Activated naive CD4-positive, alpha-beta T cell treated with anti-CD3 and anti-CD28 coated beads, Interleukin-2, amount 50 U/mL, for 16 hours (primary cell): ENCODE results near the gene STK24.
A peak's percentile ranks its signal among the peaks of the same experiment; 100 is the strongest.

Experiments
- DNase-seq: peaks from one replicate; pipeline ENCODE4 v3.0.0-alpha.2; 2020

STK24 gene

DNA sequence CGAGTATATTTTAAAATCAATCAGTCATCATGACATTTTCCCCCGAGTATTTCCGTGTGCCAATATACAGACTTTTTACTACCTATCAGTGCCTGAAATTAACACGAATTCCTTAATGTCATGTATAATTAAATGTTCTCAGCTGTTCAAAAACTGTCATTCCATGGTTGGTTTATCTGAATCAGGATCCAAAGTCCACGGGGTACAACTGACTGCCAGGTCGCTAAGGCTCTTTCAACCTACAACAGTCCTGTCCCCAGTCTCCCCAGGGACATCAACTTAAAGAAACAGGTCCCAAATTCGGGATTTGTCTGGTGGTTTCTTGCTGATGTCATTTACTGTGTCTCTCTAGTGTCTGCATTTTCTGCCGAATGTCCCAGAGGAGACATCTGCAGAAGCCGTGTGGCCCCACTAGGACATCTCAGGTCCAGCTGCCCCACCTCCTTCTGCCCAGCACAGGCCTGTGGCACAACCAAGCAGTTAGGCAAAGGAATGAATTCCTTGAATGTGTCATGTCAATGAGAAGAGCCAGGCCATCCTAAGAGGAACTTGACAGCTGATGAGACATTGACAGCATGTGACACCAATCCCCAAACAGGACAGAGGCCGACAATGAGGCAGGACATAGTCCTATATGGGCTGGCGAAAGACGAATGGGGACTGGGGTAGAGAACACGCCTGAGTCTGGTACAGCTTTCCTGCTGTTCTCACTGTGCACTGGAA is 109.5 kb downstream of the STK24 start:
- DNase-seq = no peak

DNA sequence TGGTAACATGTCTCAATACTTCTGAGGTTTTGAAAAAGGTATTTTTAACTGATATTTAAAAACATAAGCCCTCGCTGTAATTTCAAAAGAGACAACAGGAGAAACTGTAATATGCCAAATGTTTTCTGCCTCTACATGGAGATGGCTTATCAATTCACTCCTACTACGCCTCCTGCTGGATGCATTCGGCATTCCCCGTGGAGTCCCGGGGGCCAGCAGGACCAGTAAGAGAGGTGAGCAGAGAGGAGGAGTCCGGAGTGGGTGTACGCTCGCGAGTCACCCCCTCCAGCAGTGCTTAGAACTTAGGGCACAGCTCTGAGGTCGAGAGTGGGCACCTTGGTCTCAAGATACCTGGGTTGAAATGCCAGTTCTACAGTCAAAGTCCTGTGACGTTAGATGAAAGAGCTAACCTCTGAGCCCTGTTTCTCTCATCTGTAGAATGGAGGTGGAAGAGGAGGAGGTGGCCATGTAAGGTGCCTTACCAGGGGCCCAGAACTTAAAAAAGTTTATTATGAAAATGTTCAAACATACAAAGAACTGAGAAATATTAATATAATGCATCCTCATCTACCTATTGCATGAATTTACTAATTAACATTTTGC is 110.2 kb downstream of the STK24 start:
- peak; percentile 56 for DNase-seq

DNA sequence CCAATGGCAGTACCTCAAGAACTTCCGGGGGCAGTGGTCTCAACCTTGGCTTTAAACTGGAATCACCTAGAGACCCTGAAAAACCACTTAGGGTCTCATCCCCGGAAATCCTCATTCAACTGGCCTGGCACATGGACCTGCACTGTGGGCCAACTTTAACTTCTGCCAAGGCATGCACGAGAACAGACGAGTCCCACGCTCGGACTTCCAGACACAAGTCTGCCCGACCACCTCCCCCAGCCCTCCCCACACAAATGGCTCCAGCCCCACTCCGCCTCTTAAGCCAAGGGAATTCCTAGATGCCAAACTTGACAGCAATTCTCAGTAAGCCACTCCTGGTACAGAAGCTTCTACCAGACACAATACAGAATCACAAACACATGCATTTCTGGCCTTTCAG is 114.0 kb downstream of the STK24 start:
- no peak for DNase-seq

DNA sequence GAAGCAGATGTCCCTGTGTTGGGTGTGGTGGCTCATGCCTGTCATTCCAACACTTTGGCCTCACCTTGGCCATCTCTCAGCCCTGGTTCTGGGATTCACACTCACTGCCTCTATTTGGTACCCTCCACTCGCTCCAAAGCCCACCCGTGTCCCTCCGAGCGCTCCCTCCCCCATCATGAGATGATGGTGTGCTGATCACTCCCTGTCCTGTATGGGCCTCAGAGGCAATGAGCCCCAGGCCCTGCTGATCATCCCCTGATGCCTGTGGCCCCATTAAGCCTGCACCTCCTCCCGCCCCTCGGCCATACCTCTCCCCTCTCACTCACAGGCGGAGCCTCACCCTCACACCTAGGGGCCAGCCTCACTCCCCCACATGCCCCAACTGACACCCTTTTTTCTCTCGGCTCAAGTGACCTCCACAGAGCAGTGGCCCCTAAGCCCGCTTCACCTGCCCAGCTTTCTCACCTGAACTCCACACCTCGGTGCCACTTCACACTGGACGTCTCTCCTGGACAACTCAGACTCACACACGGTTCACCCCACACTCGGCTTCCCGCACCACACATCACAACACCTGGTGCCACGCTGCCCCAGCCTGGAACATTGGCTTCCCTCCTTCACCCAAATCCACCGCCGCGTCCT is 114.5 kb downstream of the STK24 start:
- no peak for DNase-seq

DNA sequence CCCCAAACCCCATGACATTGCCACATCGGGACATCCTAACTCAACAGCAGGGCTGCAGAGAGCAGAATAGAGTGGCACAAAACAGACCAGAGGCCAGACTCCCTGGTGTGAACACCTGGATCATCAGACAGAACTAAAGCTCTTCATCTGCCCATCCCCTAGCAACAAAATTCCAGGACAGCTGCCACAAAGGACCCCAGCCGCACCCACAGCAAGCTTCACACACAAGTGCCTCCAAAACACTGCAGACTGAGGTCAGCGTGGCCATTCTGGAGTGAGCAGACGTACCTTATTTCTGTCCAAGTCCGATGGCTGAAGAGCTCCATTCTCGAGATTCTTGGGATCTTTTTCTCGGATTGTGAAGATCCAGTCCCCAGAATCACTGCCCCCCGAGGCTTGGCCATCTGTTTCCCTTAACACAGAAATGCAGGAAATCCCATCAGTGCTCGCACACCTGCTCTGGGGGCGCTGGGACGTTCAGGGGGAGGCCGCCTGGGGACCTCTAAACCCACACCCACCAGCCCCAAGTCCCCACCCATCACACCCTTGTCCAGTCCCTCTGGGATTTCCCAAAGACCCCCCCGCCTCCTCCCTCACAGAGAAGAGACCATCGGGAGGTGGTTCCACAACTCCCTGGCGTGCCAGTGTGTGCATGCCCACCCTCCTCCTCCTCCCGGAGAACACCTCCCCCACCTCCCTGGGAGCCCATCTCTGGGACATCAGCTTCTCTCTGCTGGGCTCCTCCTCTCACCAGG is 115.2 kb downstream of the STK24 start:
- DNase-seq = no peak

DNA sequence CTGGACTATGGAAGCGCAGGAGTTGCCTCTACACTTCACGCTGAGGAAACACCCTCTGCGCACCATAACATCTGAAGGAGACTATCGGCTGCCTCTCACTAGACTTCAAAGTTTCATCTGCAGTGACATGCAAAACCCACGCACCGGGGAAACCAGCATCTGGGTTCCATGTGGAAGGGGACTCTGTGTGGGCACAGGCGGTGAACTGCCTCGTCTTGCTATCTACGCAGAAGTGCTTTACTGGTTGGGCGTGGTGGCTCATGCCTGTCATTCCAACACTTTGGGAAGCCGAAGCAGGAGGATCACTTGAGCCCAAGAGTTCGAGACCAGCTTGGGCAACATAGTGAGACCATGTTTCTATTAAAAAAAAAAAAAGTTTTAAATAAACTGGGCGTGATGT is 116.4 kb downstream of the STK24 start:
- DNase-seq = no peak

DNA sequence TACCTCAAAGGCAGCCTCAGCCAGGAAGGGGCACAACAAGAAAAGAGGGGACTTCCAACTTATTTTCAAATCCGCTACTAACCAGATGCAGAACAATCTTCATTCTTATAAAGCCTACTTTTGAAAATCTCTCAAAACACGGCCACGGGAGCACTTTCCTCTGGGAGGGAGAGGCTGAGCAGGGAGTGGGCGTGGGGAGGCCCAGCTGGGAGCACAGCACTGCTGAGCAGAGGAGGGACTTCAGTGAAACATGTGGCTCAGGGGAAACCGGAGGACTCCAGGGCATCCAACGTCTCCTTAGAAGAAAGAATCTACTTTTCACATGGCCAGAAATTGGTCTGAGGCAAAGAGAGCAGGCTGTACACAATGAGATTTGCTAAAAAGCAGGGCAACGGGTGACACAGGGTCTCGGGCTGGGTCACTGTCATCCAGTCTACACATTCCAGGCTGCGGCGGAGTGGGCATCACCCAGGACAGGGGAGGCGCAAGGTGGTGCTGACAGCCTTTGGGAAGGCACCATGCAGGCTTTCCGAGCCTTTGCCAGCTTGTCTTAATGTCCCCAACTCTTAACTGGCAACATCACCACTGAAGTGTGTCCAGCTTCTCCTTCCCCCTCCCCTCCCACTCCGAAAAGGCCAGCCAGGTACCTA is 117.1 kb downstream of the STK24 start:
- DNase-seq = no peak

DNA sequence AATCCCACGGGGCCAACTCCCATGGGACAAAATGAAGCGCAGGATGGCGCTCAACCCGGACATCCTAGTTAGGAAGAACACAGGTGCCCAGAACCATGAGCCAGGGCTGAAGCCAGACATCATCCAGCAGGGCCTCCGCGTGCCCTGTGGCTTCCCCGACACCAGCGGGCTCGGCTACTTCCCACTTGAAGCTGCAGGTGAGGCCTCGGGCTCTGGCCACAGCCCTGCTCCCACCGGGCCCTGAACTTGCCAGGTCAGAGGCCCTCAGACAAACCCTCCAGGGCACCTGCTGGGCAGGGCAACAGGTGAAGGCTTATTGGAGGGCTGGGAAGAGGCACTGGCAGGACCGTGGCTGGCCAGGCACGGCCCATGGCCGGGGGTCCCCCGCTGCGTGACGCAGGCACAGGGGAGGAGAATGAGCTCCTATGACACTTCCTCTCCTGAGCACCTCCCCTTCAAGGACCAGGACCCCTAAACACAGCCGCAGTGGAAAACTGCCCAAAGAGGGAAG is 117.7 kb downstream of the STK24 start:
- DNase-seq = no peak

DNA sequence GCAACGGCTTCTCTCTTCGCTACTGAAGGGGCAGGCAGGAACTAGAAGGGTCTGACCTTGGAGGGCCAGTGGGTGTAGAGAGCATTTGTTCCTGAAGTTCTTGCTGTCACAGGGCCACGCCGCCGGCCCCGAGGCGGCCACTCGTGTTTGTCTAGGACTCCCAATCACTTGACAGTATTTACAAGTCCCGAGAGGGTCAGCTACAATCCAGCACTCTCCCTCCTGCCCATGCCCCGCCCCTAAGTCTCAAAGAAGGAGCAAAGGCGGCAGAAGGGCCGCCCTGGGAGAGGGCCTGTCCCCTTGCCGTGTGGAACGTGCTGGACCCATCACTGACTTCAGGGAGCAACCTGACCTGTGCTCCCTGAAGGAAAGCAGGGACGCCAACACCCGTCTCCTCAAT is 118.5 kb downstream of the STK24 start:
- no peak for DNase-seq

DNA sequence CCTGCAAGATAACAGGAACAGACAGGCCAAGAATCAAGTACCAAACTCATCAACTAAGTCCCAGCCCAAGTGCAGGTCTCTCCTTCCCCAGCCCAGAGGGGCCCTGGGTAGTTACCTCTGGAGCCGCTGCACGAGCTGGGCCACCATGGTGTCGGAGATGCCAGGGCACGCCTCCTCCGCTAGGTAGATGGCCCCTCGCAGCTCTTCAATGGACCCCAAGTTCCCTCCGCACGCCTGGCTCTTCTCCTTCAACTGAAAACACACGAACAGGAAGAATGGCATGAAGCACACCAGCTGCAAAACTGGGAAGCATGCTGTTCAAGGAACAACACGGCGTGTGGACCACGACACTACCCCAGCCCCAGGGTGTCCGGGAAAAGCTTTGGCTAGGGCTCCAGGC is 119.9 kb downstream of the STK24 start:
- no peak for DNase-seq

DNA sequence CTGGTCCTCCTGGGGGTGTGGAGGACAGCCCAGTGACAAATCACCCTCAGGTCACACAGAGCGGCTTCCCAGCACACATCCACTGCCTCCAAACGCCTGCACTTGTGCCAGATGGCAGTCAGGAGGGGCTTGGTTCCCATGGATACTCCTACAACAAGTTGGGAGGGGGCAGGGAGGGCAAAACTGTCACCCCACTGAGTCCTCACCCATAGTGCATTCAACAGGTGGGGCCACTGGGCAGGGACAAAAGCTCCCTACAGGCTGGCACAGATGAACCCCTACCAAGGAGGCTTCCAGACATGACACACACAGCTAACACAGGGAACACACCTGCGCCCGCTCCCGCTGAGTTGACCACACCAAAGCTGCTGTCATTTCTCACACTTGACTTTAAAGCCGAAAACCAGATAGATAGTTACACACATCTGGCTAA is 120.5 kb downstream of the STK24 start:
- DNase-seq = no peak

DNA sequence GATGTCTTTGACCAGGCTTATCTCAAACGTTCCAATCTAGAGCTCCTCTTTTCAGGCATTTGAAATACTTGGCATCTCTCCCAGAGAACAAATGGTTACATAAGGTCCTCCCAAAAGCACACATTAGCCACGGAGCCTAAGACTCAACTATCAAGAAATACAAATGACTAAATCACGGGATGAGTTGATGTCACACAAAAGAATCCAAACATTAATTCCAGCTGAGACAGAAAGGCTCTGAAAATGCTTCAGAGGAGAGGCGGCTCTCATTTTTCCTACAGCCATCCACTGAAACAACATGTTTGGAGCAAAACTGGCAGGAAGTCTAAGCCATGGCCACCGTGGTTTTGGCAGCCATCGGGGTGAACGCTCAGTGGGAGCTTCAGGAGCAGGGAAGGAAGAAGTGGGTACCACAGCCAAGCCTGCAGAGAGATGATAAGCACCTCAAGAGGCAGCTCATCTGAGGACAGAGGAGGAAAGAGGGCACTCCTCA is 122.5 kb downstream of the STK24 start:
- DNase-seq = no peak

DNA sequence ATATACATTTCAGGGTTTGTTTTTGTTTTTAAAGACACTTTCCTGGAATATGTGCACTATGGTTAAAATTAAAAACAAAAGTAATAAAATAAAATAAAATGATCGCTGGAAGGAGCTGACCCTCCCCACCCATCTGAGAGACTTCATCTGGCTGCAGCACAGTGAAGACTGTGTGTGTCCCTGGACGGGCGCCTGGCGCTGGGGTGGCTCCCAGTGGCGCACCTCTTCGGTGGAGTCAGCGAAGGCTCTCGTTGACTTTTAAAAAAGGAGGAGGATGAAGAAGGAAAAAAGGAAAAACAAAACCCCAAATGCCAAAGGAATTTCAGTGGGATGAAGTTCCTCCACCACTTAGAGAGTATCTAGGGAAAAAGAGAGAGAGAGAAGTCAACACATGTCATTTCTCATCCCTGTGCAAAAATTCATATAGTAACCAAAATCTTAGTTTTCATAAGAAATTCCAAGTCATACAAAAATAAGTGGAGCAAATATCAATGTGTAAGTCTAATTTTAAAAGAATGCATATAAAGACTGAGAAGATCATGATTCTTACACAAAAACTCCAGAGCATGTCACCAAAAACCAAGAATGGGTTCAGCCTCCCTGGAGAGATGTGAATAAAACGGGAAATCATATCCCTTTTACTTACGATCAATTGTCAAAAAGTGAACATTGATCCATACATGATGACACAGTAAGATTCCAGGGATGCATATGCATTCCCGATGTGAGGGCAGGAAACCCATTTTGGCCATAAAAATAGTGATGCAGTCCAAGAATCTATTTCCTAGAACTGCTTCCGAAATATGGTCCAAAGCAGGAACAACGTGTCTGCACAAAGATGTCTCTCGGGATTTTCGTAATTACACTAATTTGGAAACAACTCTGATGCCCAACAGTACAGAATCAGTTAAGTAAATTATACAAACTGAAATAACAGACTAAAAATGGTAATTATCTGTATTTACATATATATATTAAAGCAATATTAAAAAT is 123.8 kb downstream of the STK24 start:
- DNase-seq = no peak

DNA sequence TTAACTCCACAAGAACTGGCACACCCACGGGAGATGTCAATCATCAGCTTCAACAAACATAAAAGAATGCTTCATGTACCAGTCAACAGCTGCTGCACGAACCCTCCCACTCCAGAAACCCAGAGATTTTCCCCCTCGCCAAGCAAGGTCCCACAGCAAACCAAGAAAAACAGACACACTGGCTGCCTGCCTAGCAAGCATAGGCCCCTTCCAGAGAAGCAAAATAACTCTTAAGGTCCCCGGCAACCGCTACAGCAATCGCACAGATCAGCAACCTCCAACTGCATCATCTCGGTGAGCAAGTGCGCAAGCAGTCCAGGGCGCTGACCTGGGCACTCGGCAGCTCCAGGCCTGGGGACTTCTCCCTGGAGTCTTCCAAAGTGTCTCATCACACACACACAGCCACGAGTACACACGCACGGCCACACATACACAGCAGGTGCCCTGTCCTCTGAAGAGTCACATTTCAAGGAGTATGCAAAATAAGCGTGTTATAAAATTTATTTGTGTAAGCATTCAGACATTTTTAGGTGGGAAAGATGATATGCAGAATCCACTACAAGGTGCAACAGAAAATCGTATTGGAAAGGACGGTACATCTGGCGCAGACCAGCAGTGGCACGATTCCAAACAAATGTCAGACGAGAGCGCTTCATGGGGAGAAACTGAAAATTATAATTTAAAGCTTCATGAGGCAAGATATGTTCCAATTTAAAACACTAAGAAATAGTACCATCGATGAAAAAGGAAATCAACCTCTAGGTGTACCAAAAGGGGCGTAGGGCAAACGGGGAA is 125.0 kb downstream of the STK24 start:
- DNase-seq = no peak

DNA sequence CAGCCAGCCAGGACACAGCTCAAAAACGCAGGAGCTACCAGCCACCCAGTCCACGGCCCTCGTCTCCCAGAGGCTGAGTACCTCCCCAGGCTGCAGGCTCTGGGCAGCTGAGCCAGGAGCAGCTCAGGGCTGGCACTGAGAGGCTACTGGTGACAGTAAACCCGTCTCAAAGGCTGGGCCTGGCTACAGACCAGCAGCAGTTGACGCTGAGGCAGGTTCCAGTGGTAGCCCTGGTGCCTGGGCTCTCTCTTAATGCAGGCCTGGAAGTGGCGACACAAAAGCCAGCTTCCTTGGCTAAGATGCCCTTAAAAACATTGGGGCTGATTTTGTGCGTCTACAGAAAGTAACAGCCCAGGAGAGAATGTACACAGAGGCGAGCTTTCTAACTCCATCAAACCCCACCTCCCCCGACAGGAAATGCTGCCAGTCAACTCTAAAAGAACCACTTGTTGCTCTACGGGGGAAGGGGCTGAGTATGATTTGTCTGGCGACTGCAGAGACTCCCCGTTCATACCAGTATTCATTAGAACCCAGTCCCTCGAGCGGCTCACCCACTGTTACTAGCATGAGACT is 126.3 kb downstream of the STK24 start:
- no peak for DNase-seq

DNA sequence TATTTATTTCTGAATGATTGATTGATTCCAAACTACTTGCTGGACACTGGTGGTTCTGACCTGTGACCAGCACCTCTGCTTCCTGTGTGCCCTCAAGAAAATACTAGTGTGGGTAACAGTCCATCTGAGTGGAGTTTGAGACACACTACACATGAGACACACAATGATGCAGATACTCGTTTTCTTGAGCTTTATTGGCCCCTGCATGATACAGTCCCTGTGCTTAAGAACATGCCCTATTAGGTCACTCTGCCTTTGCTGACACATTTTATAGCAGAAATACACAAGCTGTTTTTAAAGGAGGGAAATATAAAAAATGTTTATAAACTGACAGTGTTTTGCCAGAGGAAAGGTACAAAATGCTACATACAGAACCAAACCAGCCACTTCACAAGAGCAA is 126.9 kb downstream of the STK24 start:
- DNase-seq = no peak

DNA sequence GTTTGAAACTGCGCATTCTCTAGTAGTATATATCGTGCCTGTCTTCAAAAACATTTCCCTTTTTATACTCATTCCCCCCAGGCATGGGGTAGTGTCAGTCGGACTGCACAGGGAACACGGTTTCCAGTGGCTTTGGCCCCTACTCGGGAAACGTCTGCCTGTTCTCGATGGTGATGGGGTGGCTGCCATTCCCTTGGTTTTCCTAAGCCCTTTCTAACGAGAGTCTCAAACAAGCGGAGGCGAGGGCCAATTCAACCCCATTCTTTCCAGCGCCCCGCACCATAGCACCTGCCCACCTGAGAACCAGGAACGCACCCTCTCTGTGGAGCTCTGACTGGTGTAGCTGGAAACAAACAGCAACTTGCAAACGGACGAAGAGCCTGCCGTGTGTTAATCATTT is 127.6 kb downstream of the STK24 start:
- DNase-seq = no peak

DNA sequence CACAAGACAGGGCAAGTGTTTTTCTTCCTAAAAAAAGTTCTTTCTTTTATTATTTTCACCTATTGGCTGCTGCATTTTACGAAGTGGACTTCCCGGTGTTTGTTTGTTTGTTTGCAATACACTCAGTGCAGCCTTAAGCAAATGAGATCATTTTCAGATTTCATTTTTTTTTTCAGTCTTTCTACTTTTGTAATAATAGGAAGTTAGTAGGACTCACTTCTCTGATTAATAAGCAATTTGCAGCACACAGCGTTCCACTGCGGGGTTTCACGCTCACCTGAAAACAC is 128.3 kb downstream of the STK24 start:
- no peak for DNase-seq

DNA sequence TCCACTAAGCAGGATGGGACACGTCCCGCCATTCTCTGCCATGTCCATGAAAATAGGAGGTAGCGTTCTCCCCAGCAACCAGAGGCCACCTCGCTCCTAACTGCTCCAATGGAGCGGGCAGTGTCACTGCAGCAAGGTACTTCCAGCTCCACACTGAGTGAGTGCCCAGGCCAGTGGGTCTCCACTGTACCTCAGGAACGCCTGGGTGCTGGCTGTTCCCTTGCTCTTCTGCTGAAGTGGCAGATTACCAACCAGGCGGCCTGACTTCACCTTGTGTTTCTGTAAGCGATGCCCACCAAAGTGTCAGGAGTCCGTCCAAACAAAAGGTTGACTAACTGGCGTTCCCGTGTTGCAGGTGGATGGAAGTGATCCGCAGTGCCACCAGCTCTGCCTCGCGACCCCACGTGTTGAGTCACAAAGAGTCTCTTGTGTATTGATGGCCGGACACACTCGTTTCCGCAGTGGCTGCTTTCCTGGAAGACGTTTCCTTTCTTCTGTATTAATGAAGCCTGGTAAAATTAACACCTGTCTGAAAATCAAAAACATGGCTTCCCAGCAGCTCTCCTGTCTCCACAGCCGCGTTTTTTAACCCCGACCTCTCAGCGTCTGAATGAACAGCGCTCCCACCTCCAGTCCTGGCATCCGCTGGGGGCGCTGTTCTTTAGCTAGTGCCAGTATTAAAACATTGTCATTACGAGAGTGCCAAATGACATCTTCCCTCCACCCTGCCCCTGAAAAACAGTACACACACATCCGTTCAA is 128.8 kb downstream of the STK24 start:
- no peak for DNase-seq

DNA sequence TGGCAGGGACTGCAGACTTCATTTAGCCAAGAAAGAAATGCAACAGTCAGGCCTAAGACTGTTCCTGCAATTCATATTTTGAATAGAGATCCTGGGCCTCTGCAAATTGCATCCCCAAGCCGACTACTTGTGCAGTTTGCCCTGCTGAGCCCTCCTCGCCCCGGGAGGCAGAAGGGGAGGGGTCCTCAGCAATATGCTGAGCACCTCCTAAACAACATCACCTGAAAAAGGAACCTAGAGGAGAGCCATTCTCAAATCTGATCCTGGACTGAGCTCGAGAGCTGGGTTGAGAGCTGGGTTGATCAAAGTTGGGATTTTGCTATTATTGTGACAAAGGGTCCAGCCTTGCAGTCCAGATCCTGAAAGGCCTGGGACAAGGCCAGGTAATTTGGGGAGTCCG is 129.8 kb downstream of the STK24 start:
- DNase-seq = no peak
